Subcutaneous adipose tissue (tissue), 4 donors: Measurements from ENCODE around the gene MCM9. TPM values are rescaled to one million over a fixed set of nuclear protein-coding genes. Genes with fewer than 3 reads are reported as not detected.

Source experiments
- CTCF ChIP-seq: fragments of 450-650 bp; IDR thresholded peaks from one replicate; pipeline ENCODE4 v1.5.1; 2016; ENCODE audit warnings: low read depth, mild to moderate bottlenecking, control low read depth, antibody characterized with exemption, moderate library complexity
- total RNA-seq, 4 donors: library from RNA; depleted of rRNA; stranded (reverse); fragments of >200 nt; gene quantifications; one replicate each; pipeline ENCODE4 v1.1.0, GENCODE V29; 2016

The MCM9 gene
- total RNA-seq, 4 donors from 2014 or later: 14.1 to 26.4 (median 16.3) TPM

GRCh38 chr6:118875672-118876071, 59.3 kb downstream of the MCM9 start:
- no peak for TF ChIP-seq CTCF

GRCh38 chr6:118873239-118873638, 61.7 kb downstream of the MCM9 start:
- no peak for TF ChIP-seq CTCF

- TF ChIP-seq CTCF: no peak
Measured at GRCh38 chr6:118872726-118873125, 62.2 kb downstream of the MCM9 start.

DNA sequence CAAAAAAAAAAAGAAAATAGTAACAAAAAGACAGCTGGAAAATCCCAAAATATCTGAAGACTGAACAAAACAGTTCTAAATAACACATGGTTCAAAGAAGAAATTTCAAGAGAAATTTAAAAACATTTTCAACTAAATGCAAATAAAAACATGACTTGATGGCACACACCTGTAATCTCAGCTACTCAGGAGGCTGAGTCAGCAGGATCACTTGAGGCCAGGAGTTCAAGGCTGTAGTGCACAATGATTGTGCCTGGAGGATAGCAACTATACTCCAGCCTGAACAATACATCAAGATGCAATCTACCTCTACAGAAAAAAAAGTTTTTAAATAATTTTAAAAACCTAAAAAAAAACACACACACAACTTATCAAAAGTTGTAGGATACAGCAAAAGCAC, 62.6 kb downstream of the MCM9 start:
- TF ChIP-seq CTCF: no peak

DNA sequence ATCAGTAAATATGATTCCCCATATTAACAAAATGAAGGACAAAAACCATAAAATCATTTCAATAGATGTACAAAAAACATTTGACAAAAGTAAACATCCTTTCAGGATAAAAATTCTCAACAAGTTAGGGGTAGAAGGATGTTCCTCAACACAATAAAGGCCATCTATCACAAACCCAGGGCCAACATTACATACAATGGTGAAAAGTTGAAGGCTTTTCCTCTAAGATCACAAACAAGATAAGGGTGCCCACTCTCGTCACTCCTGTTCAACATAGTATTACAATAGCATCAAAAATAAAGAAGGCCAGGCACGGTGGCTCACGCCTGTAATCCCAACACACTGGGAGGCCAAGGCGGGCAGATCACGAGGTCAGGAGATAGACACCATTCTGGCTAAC, 63.6 kb downstream of the MCM9 start:
- no peak for TF ChIP-seq CTCF

GRCh38 chr6:118869894-118870589, 64.9 kb downstream of the MCM9 start:
- TF ChIP-seq CTCF: no peak

GRCh38 chr6:118869350-118869749, 65.6 kb downstream of the MCM9 start:
- TF ChIP-seq CTCF: no peak
